HFF-Myc (cell line): ENCODE measurements around the gene VENTX.
"Not testable (repeated sequence)": the region's sequence is repeated elsewhere in the genome, so short reads cannot be mapped to it uniquely, and the experiment has no call there.

Experiments
- DNase-seq: peaks from one replicate; pipeline ENCODE4 v3.0.0-alpha.2; 2011; ENCODE audit warnings: low read depth; ENCODE audit errors: extremely low read depth
- H3K4me3 ChIP-seq: replicated peaks from 2 replicates; pipeline ENCODE4 v1.5.1; 2011; ENCODE audit warnings: low read depth, mild to moderate bottlenecking, control low read depth, low read length
- TF ChIP-seq, protein P1 (sequence below): IDR thresholded peaks from 2 replicates; pipeline ENCODE4 v1.5.1; 2012; ENCODE audit warnings: mild to moderate bottlenecking, low read depth, low read length, control low read depth; ENCODE audit errors: missing control alignments

Gene VENTX

GRCh38 chr10:133216776-133217175 lies 20.9 kb upstream of the VENTX start:
- TF ChIP-seq, protein P1, sequence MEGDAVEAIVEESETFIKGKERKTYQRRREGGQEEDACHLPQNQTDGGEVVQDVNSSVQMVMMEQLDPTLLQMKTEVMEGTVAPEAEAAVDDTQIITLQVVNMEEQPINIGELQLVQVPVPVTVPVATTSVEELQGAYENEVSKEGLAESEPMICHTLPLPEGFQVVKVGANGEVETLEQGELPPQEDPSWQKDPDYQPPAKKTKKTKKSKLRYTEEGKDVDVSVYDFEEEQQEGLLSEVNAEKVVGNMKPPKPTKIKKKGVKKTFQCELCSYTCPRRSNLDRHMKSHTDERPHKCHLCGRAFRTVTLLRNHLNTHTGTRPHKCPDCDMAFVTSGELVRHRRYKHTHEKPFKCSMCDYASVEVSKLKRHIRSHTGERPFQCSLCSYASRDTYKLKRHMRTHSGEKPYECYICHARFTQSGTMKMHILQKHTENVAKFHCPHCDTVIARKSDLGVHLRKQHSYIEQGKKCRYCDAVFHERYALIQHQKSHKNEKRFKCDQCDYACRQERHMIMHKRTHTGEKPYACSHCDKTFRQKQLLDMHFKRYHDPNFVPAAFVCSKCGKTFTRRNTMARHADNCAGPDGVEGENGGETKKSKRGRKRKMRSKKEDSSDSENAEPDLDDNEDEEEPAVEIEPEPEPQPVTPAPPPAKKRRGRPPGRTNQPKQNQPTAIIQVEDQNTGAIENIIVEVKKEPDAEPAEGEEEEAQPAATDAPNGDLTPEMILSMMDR = no peak
- no peak for DNase-seq

GRCh38 chr10:133217800-133218589 lies 19.7 kb upstream of the VENTX start:
- TF ChIP-seq, protein P1 = no peak
- no peak overlapping the region for H3K4me3 ChIP-seq
- DNase-seq = no peak

More at GRCh38 chr10:133216776-133217175, 20.9 kb upstream of the VENTX start:
- H3K4me3 ChIP-seq = no peak overlapping the region

- no peak overlapping the region for H3K4me3 ChIP-seq
- TF ChIP-seq, protein P1 = no peak
- no peak for DNase-seq
These were observed 18.8 kb upstream of the VENTX start for GRCh38 chr10:133218891-133219290.

DNA sequence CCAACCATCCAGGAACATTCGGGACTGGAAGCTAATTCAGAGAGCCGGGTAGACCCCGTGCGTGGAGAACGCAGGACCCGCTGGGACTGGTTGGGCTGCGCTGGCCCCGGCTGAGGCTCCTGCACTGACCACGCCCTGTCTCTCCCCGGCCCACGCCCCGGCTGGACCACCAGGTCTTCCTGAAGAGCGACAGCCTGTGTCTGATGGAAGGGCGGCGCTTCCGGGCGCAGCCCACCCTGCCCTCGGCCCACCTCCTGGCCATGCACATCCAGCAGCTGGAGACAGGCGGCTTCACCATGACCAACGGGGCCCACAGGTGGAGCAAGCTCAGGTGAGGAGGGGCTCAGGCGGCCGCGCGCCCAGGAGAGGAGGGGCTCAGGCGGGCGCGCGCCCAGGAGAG lies 17.9 kb upstream of the VENTX start:
- no peak overlapping the region for H3K4me3 ChIP-seq
- no peak for DNase-seq
- TF ChIP-seq, protein P1 = no peak

- TF ChIP-seq, protein P1 = no peak
- no peak overlapping the region for H3K4me3 ChIP-seq
- DNase-seq = no peak
These were observed 16.3 kb upstream of the VENTX start for GRCh38 chr10:133221331-133221730.

- not testable (repeated sequence) for DNase-seq
These were observed 15.9 kb upstream of the VENTX start for GRCh38 chr10:133221756-133222155.

GRCh38 chr10:133224076-133224475 lies 13.6 kb upstream of the VENTX start:
- no peak overlapping the region for H3K4me3 ChIP-seq
- no peak for DNase-seq
- TF ChIP-seq, protein P1 = no peak

More at GRCh38 chr10:133221756-133222155, 15.9 kb upstream of the VENTX start:
- not testable (repeated sequence) for H3K4me3 ChIP-seq
